Measurements from ENCODE around the gene PRSS16.
A peak's percentile ranks its signal among the peaks of the same experiment; 100 is the strongest.
"Not testable (repeated sequence)": the region's sequence is repeated elsewhere in the genome, so short reads cannot be mapped to it uniquely, and the experiment has no call there.

The PRSS16 gene

DNA sequence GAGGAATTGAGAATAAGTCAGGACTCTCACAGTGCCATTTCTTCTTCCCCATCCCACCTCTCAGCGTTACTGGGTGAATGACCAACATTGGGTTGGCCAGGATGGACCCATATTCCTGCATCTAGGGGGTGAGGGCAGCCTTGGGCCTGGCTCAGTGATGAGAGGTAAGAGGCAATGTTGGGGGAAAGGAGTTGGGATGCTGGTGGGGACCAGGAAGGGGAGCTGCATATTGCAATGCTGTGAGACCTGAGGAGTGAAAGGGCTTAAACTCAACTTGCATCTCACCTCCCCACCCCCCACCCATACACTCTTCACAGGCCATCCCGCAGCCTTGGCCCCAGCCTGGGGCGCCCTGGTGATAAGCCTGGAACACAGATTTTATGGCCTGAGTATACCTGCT lies 1.3 kb downstream of the PRSS16 start:
- Histone ChIP-seq H3K9me3 (ENCODE audit: control insufficient read depth, insufficient read depth, low read depth, low read length) (no peaks in the 10 kb centered on the region), H3K4me3 (ENCODE audit: low read depth, low read length) (no peak overlapping the region), H3K27ac (ENCODE audit: low read depth, low read length) (no peak overlapping the region), H3K36me3 (ENCODE audit: control insufficient read depth, insufficient read depth, low read length) (no peaks in the 10 kb centered on the region), H3K4me1 (ENCODE audit: control insufficient read depth, insufficient read depth, low read length) (peaks cover 9% of the 10 kb centered on the region), H3K27me3 (ENCODE audit: control insufficient read depth, insufficient read depth, low read length) (peaks cover 41% of the 10 kb centered on the region), H3K9ac (ENCODE audit: low read length) (no peak overlapping the region)

DNA sequence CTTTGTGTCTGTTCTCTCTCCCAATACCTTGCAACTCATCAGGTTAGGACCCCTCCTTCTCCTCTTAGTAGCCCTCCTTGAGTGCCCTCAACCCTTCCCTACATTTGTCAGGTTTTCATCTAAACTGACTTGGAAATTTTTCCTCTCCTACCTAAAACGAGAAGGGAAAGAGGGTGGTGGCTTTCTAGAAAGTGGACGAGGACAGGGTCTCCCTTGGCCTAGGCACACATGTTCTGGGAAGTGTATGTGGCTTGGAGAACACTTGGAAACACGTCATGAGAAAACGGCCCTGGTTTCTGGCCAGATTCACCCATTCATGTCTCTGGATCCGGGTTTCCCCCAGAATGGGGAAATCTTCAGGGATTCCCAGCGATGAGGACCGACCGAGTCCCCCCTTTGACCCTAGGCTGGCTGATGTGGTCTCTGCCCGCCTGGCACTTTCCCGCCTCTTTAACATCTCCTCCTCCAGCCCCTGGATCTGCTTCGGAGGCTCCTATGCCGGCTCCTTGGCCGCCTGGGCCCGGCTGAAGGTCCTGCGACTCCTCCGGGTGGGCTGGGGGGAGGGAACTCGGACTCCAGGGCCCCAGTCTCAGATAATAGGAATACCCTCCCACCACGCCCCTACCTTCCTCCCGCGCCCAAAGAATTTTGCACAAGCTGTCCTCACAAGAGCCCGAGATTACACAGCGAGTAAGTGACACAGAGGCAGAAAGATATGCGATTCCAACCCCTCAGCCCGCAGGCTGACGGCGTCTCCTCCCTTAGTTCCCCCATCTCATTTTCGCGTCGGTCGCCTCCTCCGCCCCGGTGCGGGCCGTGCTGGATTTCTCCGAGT lies 3.0 kb downstream of the PRSS16 start:
- Histone ChIP-seq H3K4me1 (ENCODE audit: control insufficient read depth, insufficient read depth, low read length) (peaks cover 9% of the 10 kb centered on the region), H3K27ac (ENCODE audit: low read depth, low read length) (no peak overlapping the region), H3K27me3 (ENCODE audit: control insufficient read depth, insufficient read depth, low read length) (peaks cover 41% of the 10 kb centered on the region), H3K9ac (ENCODE audit: low read length) (peak overlapping the region; percentile 47), H3K9me3 (ENCODE audit: control insufficient read depth, insufficient read depth, low read depth, low read length) (no peaks in the 10 kb centered on the region), H3K4me3 (ENCODE audit: low read depth, low read length) (peak overlapping the region; percentile 83), H3K36me3 (ENCODE audit: control insufficient read depth, insufficient read depth, low read length) (no peaks in the 10 kb centered on the region)

DNA sequence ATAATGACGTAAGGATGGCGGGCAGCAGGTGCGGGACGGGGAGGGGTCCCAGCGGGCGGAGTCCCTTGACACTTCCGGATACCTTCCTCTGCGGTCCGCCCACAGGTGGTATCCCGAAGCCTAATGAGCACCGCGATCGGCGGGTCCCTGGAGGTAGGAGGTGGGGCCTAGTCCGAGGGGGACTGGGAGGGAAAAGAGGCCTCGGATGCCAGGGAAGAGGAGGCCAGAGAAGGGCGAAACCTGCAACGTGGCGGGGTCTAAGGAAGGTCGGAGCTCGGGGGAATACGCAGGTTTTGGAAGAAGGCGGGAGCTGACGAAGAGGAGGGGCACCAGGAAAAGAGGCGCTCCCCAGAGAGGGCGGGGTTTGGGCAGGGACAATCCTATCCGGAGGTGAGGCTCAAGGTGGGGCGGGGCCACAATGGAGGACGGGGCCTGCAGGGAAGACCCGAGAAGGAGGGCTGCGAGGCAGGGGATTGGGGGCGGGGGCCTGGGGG lies 3.7 kb downstream of the PRSS16 start:
- Histone ChIP-seq H3K4me3 (ENCODE audit: low read depth, low read length) (peak overlapping the region; percentile 83), H3K9me3 (ENCODE audit: control insufficient read depth, insufficient read depth, low read depth, low read length) (no peaks in the 10 kb centered on the region), H3K9ac (ENCODE audit: low read length) (peak overlapping the region; percentile 47), H3K27ac (ENCODE audit: low read depth, low read length) (no peak overlapping the region), H3K36me3 (ENCODE audit: control insufficient read depth, insufficient read depth, low read length) (no peaks in the 10 kb centered on the region), H3K4me1 (ENCODE audit: control insufficient read depth, insufficient read depth, low read length) (peaks cover 9% of the 10 kb centered on the region), H3K27me3 (ENCODE audit: control insufficient read depth, insufficient read depth, low read length) (peaks cover 41% of the 10 kb centered on the region)

DNA sequence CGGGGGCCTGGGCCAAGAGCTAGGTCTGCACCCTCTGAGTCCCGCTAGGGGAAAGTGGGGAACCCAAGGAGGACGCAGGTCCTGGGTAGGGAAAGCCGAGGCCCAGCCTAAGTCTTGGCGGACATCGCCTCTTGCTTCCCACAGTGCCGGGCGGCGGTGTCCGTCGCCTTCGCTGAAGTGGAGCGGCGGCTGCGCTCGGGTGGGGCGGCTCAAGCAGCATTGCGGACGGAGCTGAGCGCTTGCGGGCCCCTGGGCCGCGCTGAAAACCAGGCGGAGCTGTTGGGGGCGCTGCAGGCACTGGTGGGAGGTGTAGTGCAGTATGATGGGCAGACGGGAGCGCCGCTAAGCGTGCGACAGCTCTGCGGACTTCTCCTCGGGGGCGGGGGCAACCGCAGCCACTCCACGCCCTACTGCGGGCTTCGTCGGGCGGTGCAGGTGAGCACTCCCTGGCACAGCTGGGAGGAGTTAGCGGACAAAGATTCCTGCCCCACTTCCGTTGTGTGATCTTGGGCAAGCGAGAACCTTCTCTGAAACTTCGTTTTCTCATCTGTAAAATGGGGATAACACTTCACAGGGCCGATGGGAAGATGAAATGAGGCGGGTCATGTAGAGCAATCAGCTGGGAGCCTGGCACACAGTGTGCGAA lies 4.2 kb downstream of the PRSS16 start:
- Histone ChIP-seq H3K27me3 (ENCODE audit: control insufficient read depth, insufficient read depth, low read length) (peaks cover 41% of the 10 kb centered on the region), H3K9me3 (ENCODE audit: control insufficient read depth, insufficient read depth, low read depth, low read length) (no peaks in the 10 kb centered on the region), H3K4me1 (ENCODE audit: control insufficient read depth, insufficient read depth, low read length) (peaks cover 9% of the 10 kb centered on the region), H3K36me3 (ENCODE audit: control insufficient read depth, insufficient read depth, low read length) (no peaks in the 10 kb centered on the region), H3K9ac (ENCODE audit: low read length) (peak overlapping the region; percentile 78), H3K4me3 (ENCODE audit: low read depth, low read length) (peak overlapping the region; percentile 83), H3K27ac (ENCODE audit: low read depth, low read length) (no peak overlapping the region)

DNA sequence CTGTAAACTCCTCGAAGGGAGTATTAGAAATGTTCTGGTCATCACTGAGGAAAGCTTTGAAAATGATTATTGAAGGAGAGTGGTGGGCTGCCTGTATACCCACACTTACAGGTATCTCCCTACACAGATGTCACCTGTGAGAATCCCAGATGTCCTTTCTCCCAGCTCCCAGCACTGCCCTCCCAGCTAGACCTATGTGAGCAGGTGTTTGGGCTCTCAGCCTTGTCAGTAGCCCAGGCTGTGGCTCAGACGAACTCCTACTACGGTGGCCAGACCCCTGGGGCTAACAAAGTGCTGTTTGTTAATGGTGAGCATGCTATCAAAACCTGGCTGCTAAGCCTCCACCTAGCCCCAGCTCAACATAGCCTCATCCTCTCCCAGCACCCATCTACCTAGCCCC lies 7.1 kb downstream of the PRSS16 start:
- no peak overlapping the region for H3K9ac ChIP-seq (ENCODE audit: low read length)
- H3K27me3 ChIP-seq (ENCODE audit: control insufficient read depth, insufficient read depth, low read length): peaks cover 15% of the 10 kb centered on the region
- H3K9me3 ChIP-seq (ENCODE audit: control insufficient read depth, insufficient read depth, low read depth, low read length): no peaks in the 10 kb centered on the region
- H3K4me3 ChIP-seq (ENCODE audit: low read depth, low read length): no peak overlapping the region
- no peaks in the 10 kb centered on the region for H3K36me3 ChIP-seq (ENCODE audit: control insufficient read depth, insufficient read depth, low read length)
- peaks cover 6% of the 10 kb centered on the region for H3K4me1 ChIP-seq (ENCODE audit: control insufficient read depth, insufficient read depth, low read length)
- no peak overlapping the region for H3K27ac ChIP-seq (ENCODE audit: low read depth, low read length)

DNA sequence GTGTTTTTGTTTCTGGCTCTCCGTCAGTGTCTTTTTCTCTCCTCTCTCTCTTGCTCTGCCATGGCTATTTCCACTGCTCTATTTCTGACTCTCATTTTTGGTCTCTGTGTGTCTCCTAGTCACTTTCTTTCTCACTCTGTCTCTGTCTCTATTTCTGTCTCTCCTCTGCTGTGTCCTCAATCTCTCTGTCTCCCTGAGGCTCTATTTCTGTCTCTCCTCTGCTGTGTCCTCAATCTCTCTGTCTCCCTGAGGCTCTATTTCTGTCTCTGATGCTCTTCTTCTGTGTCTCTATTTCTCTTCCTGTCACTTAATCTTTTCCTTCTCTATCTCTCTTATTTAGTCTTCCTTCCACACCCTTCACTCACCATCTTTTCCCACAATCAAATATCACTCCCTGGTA lies 8.4 kb downstream of the PRSS16 start:
- Histone ChIP-seq H3K4me1 (ENCODE audit: control insufficient read depth, insufficient read depth, low read length) (no peaks in the 10 kb centered on the region), H3K9ac (ENCODE audit: low read length) (no peak overlapping the region), H3K9me3 (ENCODE audit: control insufficient read depth, insufficient read depth, low read depth, low read length) (no peaks in the 10 kb centered on the region), H3K27ac (ENCODE audit: low read depth, low read length) (no peak overlapping the region), H3K27me3 (ENCODE audit: control insufficient read depth, insufficient read depth, low read length) (peaks cover 4% of the 10 kb centered on the region; the same call in 1 of the 2 replicates), H3K36me3 (ENCODE audit: control insufficient read depth, insufficient read depth, low read length) (no peaks in the 10 kb centered on the region), H3K4me3 (ENCODE audit: low read depth, low read length) (no peak overlapping the region)

DNA sequence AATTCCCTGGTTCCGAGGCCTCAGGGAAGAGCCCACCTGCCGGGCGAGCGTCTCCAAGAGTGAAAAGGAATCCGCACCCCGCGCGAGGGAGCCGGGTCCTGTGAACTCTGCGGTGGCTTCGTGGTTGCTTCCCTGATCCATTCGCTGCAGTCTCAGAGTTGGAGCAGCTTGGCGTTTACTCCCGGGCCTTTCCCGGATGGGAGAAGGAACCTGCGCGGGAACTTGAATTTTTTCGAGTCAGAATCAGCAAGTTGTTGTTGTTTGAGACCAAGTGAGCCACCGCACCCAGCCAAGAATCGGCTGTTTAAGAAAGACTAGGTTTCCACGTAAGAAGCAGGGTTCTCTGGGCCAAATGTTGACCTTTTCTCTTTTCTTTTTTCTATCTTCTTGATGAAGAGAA lies 12.9 kb downstream of the PRSS16 start:
- Histone ChIP-seq H3K9me3 (ENCODE audit: control insufficient read depth, insufficient read depth, low read depth, low read length) (no peaks in the 10 kb centered on the region), H3K27ac (ENCODE audit: low read depth, low read length) (no peak overlapping the region), H3K9ac (ENCODE audit: low read length) (peak overlapping the region; percentile 42), H3K4me1 (ENCODE audit: control insufficient read depth, insufficient read depth, low read length) (no peaks in the 10 kb centered on the region), H3K4me3 (ENCODE audit: low read depth, low read length) (peak overlapping the region; percentile 78), H3K36me3 (ENCODE audit: control insufficient read depth, insufficient read depth, low read length) (no peaks in the 10 kb centered on the region), H3K27me3 (ENCODE audit: control insufficient read depth, insufficient read depth, low read length) (no peaks in the 10 kb centered on the region)

DNA sequence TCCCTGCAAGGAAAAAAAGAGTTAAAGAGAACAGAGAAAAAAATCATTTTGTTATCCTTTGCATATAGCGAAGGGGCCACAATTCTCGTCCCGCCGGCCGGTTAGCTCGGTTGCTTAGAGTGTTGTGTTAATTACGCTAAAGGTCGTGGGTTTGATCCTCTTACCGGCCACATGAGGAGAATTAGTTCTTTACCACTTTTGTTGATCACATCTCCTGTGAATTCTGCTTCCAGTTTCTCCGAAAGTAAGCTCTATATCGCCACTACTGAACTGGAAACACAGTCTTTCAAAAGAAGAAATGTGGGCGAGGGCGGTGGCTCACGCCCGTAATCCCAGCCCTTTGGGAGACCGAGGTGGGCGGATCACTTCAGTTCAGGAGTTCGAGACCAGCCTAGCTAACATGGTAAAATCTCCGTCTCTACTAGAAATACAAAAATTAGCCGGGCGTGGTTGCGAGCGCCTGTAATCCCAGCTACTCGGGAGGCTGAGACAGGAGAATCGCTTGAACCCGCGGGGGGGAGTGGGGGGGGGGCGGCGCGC lies 13.4 kb downstream of the PRSS16 start:
- Histone ChIP-seq H3K27ac (ENCODE audit: low read depth, low read length) (no peak overlapping the region), H3K36me3 (ENCODE audit: control insufficient read depth, insufficient read depth, low read length) (no peaks in the 10 kb centered on the region), H3K9me3 (ENCODE audit: control insufficient read depth, insufficient read depth, low read depth, low read length) (no peaks in the 10 kb centered on the region), H3K27me3 (ENCODE audit: control insufficient read depth, insufficient read depth, low read length) (no peaks in the 10 kb centered on the region), H3K4me3 (ENCODE audit: low read depth, low read length) (peak overlapping the region; percentile 78), H3K4me1 (ENCODE audit: control insufficient read depth, insufficient read depth, low read length) (no peaks in the 10 kb centered on the region), H3K9ac (ENCODE audit: low read length) (peak overlapping the region; percentile 38)

DNA sequence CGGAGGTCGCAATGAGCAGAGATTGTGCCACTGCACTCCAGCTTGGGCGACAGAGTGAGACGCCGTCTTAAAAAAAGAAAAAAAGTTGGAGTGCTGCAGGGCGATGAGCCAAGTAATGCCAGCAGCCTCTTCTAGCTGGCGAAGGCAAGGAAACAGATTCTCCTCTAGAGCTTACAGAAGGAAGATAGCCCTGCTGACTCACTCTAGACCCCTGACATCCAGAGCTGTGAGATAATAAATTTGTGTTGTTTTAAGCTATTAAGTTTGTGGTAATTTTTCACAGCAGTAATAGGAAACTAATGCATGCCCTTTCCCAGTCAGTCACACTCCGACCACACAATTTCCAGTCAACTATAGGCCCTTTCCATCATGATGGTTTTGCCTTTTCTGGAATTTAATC lies 16.4 kb downstream of the PRSS16 start:
- Histone ChIP-seq H3K4me1 (ENCODE audit: control insufficient read depth, insufficient read depth, low read length) (no peaks in the 10 kb centered on the region), H3K27me3 (ENCODE audit: control insufficient read depth, insufficient read depth, low read length) (peaks cover 14% of the 10 kb centered on the region), H3K36me3 (ENCODE audit: control insufficient read depth, insufficient read depth, low read length) (no peaks in the 10 kb centered on the region), H3K9ac (ENCODE audit: low read length) (no peak overlapping the region), H3K27ac (ENCODE audit: low read depth, low read length) (no peak overlapping the region), H3K9me3 (ENCODE audit: control insufficient read depth, insufficient read depth, low read depth, low read length) (no peaks in the 10 kb centered on the region), H3K4me3 (ENCODE audit: low read depth, low read length) (no peak overlapping the region)

DNA sequence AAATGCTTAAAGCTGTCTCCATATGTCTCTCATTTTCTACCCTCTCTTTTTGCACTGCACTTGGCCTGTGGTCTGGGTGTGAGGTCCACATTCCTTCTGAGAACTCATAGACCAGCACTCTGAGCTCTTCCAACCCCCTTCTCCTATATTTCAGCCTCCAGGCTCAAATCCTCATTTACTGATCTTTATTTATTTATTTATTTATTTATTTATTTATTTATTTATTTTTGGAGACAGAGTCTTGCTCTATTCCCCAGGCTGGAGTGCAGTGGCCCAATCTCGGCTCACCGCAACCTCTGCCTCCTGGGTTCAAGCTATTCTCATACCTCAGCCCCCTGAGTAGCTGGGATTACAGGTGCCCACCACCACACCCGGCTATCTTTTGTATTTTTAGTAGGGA lies 19.5 kb downstream of the PRSS16 start:
- H3K4me1 ChIP-seq (ENCODE audit: control insufficient read depth, insufficient read depth, low read length): not testable (repeated sequence)
- peaks cover 21% of the 10 kb centered on the region for H3K27me3 ChIP-seq (ENCODE audit: control insufficient read depth, insufficient read depth, low read length)

DNA sequence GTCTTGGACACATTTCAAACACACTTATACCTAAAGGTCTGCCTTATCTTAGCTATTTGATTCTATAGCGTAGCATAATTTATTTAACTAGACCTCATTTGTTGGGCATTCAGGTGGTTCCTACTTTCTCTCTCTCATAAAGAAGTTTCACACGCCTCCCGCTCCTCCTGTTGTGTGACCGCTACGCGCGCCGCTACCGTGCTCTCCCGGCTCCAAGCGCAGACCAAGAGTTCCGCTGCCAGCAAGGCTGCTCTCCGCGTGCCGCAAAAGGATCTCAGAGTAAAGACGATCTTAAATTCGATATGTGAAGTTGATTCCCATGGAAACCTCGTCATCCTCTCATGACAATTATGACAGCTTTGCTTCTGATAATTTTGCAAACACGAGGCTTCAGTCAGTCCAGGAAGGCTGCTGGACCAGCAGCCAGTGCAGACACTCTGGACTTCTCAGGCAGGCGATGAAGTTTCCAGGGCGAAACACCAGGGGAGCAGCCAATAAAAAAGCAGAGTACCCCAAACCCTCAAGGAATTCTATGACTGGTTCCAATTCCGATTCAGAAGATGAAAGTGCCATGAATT lies 20.4 kb downstream of the PRSS16 start:
- Histone ChIP-seq H3K4me1 (ENCODE audit: control insufficient read depth, insufficient read depth, low read length) (no peaks in the 10 kb centered on the region), H3K9ac (ENCODE audit: low read length) (no peak overlapping the region), H3K27ac (ENCODE audit: low read depth, low read length) (no peak overlapping the region), H3K4me3 (ENCODE audit: low read depth, low read length) (peak overlapping the region; percentile 51), H3K36me3 (ENCODE audit: control insufficient read depth, insufficient read depth, low read length) (no peaks in the 10 kb centered on the region), H3K9me3 (ENCODE audit: control insufficient read depth, insufficient read depth, low read depth, low read length) (no peaks in the 10 kb centered on the region), H3K27me3 (ENCODE audit: control insufficient read depth, insufficient read depth, low read length) (peaks cover 21% of the 10 kb centered on the region)

More for the DNA sequence above, 19.5 kb downstream of the PRSS16 start:
- H3K36me3 ChIP-seq (ENCODE audit: control insufficient read depth, insufficient read depth, low read length); H3K27ac ChIP-seq (ENCODE audit: low read depth, low read length); H3K9ac ChIP-seq (ENCODE audit: low read length); H3K9me3 ChIP-seq (ENCODE audit: control insufficient read depth, insufficient read depth, low read depth, low read length); H3K4me3 ChIP-seq (ENCODE audit: low read depth, low read length): not testable (repeated sequence)
